ENCODE data around the gene VSTM4.

Gene VSTM4

GRCh38 chr10:49028639-49029038 lies 86.7 kb downstream of the VSTM4 start:
- Histone ChIP-seq H3K4me3 (replicated peaks; ENCODE audit: insufficient read depth, low read length) (no peak overlapping the region), H3K27me3 (ENCODE audit: insufficient read depth, poor library complexity, severe bottlenecking) (peaks cover 3% of the 10 kb centered on the region), H3K27ac (replicated peaks) (no peak overlapping the region)
- TF ChIP-seq POLR2AphosphoS5 (IDR thresholded peaks at IDR 0.05; ENCODE audit: low read depth) (no peak), GABPA (IDR thresholded peaks at IDR 0.05; ENCODE audit: low read depth) (no peak), SPI1 (IDR thresholded peaks at IDR 0.05; ENCODE audit: borderline replicate concordance, low read depth) (no peak), CTCF (IDR thresholded peaks at IDR 0.05; ENCODE audit: insufficient read depth, low read length) (no peak), REST (IDR thresholded peaks at IDR 0.05; ENCODE audit: insufficient replicate concordance, low read depth) (no peak)
- DNase-seq (ENCODE audit: low read depth in 1 of 2, low spot score in 1 of 2), result no peak

- DNase-seq (ENCODE audit: low read depth in 1 of 2, low spot score in 1 of 2), result no peak
- TF ChIP-seq REST (IDR thresholded peaks at IDR 0.05; ENCODE audit: insufficient replicate concordance, low read depth) (no peak), GABPA (IDR thresholded peaks at IDR 0.05; ENCODE audit: low read depth) (no peak), CTCF (IDR thresholded peaks at IDR 0.05; ENCODE audit: insufficient read depth, low read length) (no peak), POLR2AphosphoS5 (IDR thresholded peaks at IDR 0.05; ENCODE audit: low read depth) (no peak), SPI1 (IDR thresholded peaks at IDR 0.05; ENCODE audit: borderline replicate concordance, low read depth) (no peak)
- H3K27ac ChIP-seq (replicated peaks), result no peak overlapping the region
- H3K4me3 ChIP-seq (replicated peaks; ENCODE audit: insufficient read depth, low read length), result no peak overlapping the region
- peaks cover 3% of the 10 kb centered on the region for H3K27me3 ChIP-seq (ENCODE audit: insufficient read depth, poor library complexity, severe bottlenecking)
Measured at GRCh38 chr10:49025347-49025983, 89.9 kb downstream of the VSTM4 start.

GRCh38 chr10:49024484-49024883 lies 90.8 kb downstream of the VSTM4 start:
- peaks cover 3% of the 10 kb centered on the region for H3K27me3 ChIP-seq (ENCODE audit: insufficient read depth, poor library complexity, severe bottlenecking)
- H3K4me3 ChIP-seq (replicated peaks; ENCODE audit: insufficient read depth, low read length), result no peak overlapping the region
- no peak overlapping the region for H3K27ac ChIP-seq (replicated peaks)
- no peak for DNase-seq (ENCODE audit: low read depth in 1 of 2, low spot score in 1 of 2)
- TF ChIP-seq CTCF (IDR thresholded peaks at IDR 0.05; ENCODE audit: insufficient read depth, low read length), result no peak
- TF ChIP-seq GABPA (IDR thresholded peaks at IDR 0.05; ENCODE audit: low read depth), result no peak
- TF ChIP-seq SPI1 (IDR thresholded peaks at IDR 0.05; ENCODE audit: borderline replicate concordance, low read depth), result no peak
- TF ChIP-seq POLR2AphosphoS5 (IDR thresholded peaks at IDR 0.05; ENCODE audit: low read depth), result no peak
- TF ChIP-seq REST (IDR thresholded peaks at IDR 0.05; ENCODE audit: insufficient replicate concordance, low read depth), result no peak

Measured in HL-60 (cell line).